GM21447 (cell line): ENCODE data around the gene TXLNG.
A peak's percentile ranks its signal among the peaks of the same experiment; 100 is the strongest.

ENCODE experiments used
- ATAC-seq: cut with Tn5 transposase; IDR thresholded peaks from one replicate; pipeline ENCODE4 v1.9.1; 2021; ENCODE audit not compliant: unreplicated experiment

The TXLNG gene

DNA sequence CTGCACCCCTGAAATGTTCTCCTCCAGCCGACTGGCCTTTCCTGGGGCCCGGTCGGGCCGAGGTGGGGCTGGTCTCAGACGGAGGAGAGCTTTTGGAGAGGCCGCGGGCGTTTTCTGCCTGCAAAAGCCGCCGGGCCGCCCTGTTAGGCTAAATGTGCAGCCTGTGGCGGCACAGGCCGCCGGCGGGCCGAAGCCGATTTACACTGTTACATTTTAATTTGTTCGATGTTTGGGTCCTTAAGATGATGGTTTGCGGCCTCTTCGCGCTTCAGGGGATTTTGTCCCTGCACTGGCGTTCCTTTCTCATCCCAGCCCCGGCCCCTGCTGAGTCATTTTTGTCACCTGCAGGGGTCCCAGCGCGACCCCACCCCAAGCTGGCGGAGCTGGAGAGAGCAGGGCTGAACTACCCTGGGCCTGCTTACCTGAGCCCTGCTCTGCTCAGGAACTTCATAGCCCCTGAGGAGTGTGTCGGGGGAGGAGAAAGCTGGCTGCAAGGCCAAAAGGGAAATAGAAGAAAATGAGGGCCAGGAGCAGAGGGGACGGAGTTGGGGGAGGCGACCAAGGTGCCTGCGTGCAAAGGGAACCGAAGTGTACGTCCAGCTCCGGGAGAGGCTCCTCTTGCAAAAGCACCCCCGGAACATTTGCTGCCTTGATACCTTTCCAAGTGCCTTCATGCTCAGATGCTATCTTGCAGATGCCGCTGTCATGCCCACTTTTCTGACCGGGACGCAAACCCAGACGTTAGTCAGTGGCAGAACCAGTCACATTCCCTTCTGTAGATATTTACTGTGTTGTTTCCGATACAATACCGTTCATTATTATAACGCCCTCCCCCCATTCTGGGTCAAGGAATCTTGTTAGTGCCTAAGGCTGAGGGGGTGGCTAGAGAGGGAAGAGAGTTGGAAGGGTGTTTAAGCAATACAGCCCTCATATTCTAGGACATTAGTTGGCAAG, 84.9 kb downstream of the TXLNG start:
- ATAC-seq = peak; percentile 17

DNA sequence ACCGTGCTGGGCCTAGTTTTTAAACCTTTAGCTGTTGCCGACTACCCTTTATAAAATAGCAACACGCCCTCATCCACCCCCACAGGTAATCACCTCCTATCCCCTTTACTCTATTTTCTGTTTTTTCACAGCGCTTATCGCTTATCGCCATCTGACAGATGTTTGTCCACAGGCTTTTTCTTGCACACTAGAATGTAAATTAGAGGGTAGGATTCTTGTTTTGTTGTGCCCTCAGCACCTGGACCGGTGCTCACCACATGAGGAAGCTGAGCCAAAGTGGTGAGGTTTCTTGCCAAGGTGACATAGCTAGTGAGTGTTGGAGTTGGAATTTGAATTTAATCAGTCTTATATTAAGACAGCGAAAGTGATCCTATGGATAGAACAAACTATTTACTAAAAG, 86.8 kb downstream of the TXLNG start:
- ATAC-seq = no peak

DNA sequence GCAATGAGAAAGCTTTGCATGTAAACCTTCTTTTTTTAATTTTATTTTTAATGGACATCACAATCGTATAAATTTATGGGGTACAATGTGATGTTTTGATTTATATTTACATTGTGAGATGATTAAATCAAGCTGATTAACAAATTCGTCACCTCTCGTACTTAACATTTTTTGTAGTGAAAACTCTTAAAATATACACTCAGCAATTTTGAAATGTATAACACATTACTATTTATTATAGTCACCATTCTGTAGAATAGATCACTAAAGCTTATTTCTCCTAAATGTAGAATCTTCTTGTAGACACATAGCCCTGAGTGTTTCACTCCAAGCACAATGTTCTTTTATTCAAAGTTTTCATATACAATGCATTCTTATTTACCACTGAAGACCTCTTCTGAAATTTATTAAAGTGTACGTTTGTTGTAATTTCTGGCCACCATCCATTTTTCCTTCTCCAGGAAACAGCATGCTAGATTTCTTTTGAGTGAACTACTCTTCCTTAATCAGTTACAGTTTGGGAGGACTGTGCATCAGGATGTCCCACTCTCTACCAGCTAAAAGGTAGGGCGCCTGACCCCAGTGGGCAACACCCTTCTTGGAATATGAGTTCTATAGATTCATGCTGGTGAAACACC, 88.3 kb downstream of the TXLNG start:
- ATAC-seq = no peak

DNA sequence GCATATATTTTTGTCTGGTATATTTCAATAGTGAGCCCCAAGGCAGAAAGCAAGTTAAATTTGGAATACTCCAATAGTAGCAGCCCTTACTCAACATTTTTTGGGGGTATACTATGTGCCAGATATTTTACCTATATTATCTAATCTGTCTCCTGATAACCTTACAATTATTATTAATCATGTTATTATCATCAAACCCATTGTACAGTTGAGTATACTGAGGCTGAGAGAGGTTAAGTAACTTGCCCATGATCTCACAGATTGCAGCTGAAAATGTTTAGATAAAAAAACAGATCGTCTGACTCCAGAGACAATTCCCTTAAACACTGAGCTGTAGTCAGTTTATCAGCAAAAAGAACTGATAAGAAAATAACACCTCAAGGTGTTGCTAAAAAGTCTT, 90.4 kb downstream of the TXLNG start:
- ATAC-seq = no peak

DNA sequence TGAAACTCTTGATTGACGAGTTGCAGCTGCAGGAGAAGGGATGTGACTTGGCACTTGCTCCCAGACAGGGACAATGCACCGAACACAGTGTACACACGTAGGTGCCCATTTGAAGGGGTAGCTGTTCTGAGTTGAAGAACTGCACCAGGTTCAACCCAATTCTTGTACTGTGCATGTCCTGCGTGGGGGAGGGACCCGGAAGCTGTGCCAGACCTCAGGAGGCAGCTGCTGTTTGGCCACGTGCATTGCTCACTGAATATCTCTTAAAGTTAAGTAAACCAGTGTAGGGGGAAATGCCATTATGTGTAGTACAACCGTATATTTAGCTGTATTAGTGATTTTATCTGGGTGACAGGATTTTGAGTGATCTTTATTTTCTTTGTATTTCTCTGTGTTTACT, 95.9 kb downstream of the TXLNG start:
- peak; percentile 58 for ATAC-seq

DNA sequence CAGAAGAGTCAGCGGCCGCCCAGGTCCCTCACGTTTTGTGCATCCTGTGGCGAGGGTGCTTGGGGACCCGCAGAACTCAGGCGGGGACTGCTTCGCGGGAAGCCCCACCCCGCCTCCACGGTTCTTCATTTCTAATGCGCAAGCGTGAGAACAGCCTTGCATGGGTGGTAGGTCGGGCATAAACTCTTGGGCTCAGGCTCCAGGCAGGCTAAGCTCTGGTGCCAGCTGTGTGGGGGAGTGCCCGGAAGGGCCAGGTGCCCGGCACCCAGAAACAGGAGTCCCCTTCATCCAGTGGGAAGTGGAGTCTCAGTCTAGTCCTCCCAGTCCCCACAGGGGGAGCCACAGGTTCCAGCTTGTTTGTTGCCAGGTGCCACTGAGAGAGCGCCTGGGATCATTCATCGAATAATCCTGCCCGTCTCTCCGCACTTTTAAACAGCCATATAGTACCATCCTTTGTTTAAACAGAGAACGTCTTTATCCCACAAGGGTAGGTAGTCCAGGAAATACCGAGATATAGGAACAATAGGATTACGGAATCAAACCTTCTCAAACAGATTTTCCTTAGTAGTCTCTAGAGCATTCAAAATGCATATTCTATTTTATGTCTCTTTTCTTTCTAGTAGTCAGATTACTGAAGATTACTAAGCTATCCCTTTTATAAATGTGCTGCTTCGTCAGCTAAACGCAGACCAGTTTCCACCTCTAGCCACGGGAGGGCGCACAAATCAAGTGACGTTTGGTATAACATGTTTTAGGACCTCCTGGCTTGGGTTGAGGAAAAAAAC, 96.6 kb downstream of the TXLNG start:
- peak; percentile 72 for ATAC-seq

DNA sequence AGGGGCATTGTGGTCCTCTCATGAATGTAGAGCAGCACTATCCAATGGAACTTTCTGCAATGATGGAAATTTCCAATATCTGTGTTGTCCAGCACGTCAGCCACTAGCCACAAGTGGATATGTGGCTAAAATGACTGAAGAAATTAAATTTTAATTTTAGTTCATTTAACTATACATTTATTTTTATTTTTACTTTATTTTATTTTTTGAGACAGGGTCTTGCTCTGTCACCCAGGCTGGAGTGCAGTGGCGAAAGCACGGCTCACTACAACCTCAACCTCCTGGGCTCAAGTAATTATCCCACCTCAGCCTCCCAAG, 97.2 kb downstream of the TXLNG start:
- ATAC-seq = no peak

DNA sequence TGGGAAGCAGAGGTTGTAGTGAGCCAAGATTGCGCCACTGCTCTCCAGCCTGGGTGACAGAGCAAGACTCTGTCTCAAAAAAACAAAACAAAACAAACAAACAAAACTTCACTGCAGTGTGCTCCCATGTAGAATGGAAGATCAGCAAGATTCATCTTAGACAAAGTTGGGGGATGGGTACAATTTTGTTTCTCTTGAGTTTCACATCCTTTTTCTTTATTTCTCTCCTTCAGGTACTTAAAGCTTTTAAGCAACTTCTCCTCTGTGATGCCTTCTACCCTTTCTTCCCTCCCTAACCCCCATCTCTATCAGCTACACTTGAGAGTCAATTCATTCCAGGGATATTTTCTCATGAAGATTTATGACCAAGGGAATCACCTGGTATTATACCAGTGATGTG, 99.4 kb downstream of the TXLNG start:
- no peak for ATAC-seq

DNA sequence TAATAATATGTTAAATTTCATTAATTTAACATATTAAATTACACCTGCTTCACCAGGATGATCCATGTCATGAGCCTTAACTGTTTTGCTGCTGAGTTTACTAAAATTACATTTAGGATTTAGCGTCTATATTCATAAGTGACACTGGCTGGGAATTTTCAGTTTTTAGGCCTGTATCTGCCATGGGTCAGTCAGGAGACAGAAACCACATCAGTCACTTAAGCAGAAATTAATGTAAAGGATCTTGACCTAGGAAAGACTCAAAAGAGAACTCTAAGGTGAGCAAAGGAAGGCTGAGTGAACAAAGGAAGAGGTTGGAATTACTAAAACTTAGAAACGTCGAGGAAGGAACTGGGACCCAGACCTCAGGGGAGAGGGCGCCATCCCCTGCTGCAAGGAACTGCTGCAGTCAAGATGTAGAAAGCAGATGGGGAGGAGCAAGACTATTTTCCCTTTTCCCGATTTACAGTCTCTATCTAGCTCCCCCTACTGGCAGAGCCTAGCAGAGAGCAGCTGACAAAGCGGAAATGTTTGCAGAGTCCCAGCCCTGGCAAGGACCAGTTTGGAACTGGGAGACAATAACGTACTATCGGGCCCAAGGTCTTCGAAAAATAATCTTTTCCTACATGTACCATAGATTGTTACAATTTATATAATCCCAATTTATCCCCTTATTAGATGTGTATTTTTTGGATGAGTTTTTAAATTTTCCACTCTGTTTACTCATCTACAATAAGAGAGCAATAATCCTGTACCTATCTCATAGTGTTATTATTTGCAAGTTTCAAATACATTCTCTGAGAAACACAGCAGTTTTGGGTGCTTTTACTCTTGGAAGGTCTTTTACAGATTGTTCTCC, 106.5 kb downstream of the TXLNG start:
- ATAC-seq = peak; percentile 77
